ENCODE data around the gene UBAP1L.
"Not testable (repeated sequence)": the region's sequence is repeated elsewhere in the genome, so short reads cannot be mapped to it uniquely, and the experiment has no call there.

Gene UBAP1L

DNA sequence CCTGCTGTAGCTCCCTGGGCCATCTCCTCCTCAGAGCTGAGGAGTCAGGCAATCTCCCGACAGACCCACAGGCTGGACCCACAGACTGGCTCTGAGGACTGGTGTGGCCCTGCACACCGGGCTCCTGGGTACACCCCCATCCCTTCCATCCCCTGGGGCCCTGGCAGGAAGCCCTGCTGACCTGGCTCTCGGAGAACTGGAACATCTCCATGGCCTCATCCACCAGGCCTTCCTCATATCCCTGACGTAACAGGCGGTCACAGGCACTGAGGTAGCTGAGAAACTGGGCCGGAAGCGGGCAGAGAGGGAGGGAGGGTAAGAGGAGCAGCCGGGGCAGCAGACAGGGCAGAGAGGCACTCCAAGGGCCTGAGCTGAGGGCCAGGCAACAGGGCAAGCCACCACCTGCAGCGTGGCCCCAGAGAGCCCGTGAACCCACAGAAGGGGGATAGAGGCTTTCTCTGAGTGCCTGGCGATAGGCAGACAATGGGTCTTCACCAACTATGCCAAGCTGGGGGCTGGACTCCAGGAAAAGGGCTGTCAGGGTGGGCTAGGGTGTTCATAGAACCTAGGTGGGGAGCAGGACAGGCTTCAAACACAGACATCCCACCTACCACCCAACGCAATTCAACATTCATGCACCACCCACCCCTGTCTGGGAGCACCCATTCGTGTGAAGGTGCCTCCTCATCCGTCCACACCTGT, 20.6 kb downstream of the UBAP1L start:
- Histone ChIP-seq H3K9ac (ENCODE audit: low read depth, low read length) (no peak overlapping the region), H3K36me3 (ENCODE audit: insufficient read depth, low read length) (no peaks in the 10 kb centered on the region; the same call in 1 of the 2 replicates), H3K9me3 (ENCODE audit: control insufficient read depth, insufficient read depth, low read length) (no peaks in the 10 kb centered on the region), H3K4me1 (ENCODE audit: insufficient read depth, low read length) (peaks cover 5% of the 10 kb centered on the region; the same call in 1 of the 2 replicates)

DNA sequence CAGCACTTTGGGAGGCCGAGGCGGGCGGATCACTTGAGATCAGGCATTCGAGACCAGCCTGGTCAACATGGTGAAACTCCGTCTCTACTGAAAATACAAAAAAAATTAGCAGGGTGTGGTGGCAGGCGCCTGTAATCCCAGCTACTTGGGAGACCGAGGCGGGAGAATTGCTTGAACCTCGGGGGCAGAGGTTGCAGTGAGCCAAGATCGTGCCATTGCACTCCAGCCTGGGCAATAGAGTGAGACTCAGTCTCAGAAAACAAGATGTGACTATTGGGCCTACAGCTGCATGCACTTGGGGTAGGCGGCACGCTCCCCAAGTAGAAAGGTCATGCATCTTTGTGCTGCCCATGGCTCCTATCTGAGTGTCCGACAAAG, 21.2 kb downstream of the UBAP1L start:
- H3K9ac ChIP-seq (ENCODE audit: low read depth, low read length); H3K9me3 ChIP-seq (ENCODE audit: control insufficient read depth, insufficient read depth, low read length); H3K4me1 ChIP-seq (ENCODE audit: insufficient read depth, low read length); H3K36me3 ChIP-seq (ENCODE audit: insufficient read depth, low read length): not testable (repeated sequence)

DNA sequence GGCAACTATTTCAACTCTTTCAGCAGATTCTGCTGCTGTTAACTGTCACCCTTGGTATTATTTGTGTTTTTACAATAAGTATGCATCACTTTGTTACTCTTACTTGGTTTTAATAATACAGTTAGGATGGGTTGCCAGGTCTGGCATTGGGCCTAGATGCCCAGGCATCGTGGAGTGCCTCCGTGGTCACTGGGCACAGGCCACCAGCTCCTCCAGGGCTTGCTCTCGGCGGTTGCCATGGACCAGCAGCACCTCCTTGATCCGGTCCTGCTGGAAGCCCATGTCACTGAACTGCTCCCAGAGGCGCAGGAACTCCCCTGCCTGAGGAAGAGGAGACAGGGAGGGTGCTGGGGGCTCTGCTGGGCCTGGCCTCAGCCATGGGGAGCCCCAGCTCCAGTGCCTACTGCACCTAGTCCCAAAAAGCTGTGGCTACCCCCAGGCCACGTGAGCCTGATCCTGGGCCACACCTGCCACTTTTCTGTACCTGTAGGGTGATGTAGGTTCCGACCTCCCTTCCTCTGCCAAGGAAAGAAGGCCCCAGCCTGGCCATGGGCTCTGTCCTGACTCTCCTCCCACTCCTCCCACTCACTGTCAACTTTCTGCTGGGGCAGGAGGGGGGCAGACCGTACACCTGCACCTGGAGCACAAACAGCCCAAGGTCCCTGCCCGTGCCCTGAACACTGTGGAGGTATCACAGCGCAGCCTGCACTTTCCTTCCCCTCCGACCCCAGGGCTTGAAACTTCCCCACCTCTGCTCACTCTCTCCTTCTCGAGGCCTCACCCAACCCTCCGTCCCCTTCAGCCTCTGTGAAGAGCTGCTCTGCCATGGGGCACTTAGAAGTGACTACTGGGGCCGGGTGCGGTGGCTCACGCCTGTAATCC, 21.8 kb downstream of the UBAP1L start:
- Histone ChIP-seq H3K36me3 (ENCODE audit: insufficient read depth, low read length) (no peaks in the 10 kb centered on the region), H3K9ac (ENCODE audit: low read depth, low read length) (no peak overlapping the region), H3K9me3 (ENCODE audit: control insufficient read depth, insufficient read depth, low read length) (no peaks in the 10 kb centered on the region), H3K4me1 (ENCODE audit: insufficient read depth, low read length) (peaks cover 5% of the 10 kb centered on the region; the same call in 1 of the 2 replicates)

DNA sequence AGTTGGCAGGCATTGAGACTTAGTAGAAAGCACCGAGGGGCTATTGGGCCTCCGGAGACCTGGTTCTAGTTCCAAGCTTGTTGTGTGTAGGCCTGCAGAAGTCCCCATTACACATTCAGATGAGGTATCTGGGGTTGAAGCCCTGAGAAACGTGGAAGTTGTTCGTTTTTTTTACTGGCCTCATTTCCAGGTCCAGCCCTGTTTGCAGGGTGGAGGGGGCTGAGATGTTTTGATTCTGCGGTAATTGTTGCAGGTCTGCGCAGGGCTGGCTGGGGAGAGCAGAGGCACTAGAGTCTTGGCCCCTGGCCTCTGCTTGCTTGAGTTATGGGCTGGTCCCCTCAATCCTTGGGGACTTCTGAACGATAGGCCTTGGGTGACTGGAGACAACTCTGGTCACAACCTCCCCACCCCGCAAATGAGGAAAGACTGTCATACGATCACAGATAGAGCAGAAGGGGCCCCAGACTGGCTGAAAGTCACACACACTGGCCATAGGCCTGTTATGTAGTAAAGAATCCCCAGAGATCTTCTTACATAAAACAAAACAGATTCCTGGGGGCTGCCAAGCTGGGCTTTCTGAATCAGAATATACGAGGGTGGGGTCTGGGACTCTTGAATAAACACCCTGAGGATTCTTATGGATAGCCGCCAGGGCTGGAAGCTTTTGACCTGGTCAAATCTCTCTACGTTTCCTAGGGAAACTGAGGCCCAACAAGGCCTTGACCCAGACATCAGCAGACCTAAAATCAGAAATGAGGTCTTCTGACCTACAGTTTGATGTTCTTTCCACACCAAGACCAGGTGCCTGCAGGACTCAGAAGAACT, 22.8 kb downstream of the UBAP1L start:
- Histone ChIP-seq H3K9me3 (ENCODE audit: control insufficient read depth, insufficient read depth, low read length) (no peaks in the 10 kb centered on the region), H3K36me3 (ENCODE audit: insufficient read depth, low read length) (no peaks in the 10 kb centered on the region), H3K9ac (ENCODE audit: low read depth, low read length) (no peak overlapping the region), H3K4me1 (ENCODE audit: insufficient read depth, low read length) (peaks cover 4% of the 10 kb centered on the region; the same call in 1 of the 2 replicates)

DNA sequence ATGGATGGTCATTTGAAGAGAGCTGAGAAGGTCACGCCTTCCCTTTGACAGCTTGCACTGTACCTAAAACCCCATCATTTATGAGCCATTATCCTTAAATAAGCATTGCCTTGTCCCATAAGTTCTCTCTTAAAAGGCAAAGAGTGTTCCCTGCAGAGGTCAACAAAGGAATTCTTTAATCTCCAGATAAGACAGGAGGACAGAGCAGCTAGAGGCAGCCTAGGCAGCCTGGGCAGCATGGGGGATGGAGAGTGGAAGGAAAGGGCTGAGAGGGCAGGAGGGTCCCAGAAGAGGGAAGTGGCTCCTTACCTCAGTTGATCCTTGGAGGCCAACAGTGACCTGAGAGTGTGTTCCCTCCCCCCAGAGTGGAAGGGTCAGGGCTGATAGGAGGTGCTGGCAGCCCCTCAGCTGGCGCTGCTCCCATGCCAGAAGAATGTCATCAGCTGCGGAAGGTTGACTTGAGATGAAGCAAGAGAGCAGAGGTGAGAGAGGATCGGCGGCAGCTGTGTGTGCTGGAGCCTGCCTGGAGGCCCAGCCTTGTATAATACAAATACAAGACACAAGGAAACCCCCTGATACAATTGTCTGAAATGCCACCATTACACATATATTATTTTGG, 25.7 kb downstream of the UBAP1L start:
- Histone ChIP-seq H3K36me3 (ENCODE audit: insufficient read depth, low read length) (no peaks in the 10 kb centered on the region), H3K4me1 (ENCODE audit: insufficient read depth, low read length) (peaks cover 4% of the 10 kb centered on the region), H3K9ac (ENCODE audit: low read depth, low read length) (no peak overlapping the region), H3K9me3 (ENCODE audit: control insufficient read depth, insufficient read depth, low read length) (no peaks in the 10 kb centered on the region)

DNA sequence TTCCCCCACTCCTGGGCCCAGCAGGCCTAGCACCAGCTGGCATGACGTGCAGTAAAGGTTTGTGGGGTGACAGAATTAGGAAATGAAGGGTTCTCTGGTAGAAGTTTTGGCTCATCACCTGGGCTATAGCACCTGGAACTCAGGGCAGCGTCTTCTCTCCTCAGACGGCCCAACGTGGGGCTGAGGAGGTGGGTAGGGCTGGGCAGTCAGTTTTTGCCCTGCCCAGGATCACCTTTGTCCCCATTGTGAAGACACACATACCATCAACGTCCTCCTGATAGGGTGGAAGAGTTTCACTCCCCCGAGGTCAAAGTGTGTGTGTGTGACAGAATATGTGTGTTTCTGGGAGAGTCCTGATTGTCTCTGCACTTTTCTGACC, 26.4 kb downstream of the UBAP1L start:
- Histone ChIP-seq H3K36me3 (ENCODE audit: insufficient read depth, low read length) (no peaks in the 10 kb centered on the region), H3K4me1 (ENCODE audit: insufficient read depth, low read length) (peaks cover 10% of the 10 kb centered on the region), H3K9me3 (ENCODE audit: control insufficient read depth, insufficient read depth, low read length) (no peaks in the 10 kb centered on the region), H3K9ac (ENCODE audit: low read depth, low read length) (no peak overlapping the region)

DNA sequence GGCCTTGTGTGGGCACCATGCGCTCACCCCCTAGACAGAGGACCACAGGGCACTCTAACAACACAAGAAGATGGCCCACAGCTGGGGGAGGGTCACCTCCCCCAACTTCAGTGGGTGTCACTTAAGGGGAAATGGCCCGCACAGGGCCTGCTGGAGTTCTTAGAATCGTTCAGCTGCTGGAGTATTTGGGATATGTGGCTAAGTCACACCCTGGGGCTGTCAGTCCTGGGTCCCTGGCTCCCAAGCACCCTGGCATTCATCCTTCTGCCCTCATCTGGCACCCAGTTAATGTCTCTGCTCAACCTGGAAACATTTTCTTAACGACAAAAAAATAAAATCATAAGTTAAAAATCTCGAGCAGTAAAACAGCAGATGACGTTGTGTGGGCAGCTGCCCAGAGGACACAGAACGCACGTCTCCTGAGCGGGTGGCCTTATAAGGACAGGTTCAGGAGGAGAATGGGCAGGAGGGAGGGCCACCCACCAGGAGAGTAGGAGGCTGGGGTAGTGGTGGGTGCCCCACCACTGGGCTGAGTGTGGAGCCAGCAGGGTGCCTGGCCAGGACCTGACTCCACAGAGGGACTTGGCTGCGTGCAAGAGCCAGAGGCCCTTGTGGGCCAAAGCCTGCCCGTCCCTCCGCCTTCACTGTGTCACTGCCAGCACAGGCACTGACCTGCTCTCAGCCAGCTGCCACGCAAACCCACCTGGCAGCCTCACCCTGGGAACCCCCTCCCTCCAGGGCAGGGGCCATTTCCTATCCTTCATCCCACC, 26.9 kb downstream of the UBAP1L start:
- peaks cover 14% of the 10 kb centered on the region for H3K4me1 ChIP-seq (ENCODE audit: insufficient read depth, low read length)

DNA sequence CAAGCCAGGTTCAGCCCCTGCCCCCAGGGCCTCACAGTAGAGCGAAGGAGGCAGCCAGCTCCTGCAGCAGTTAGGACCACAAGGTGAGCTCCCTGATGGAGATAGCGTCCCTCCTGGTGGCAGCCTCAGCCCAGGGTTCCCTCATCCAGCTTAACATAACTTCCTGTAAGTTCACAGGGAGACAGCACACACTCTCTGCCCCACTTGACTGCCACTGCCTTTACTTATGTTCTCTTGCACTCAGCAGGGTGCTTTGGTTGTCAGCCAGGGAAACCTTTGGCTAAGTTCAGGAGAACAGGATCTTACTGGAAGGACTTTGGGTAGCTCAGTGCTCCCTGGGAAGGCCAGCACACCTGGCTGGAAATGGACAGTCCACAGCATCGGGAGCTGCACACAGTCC, 27.6 kb downstream of the UBAP1L start:
- H3K9ac ChIP-seq (ENCODE audit: low read depth, low read length): no peak overlapping the region
- no peaks in the 10 kb centered on the region for H3K36me3 ChIP-seq (ENCODE audit: insufficient read depth, low read length)
- no peaks in the 10 kb centered on the region for H3K9me3 ChIP-seq (ENCODE audit: control insufficient read depth, insufficient read depth, low read length)
- peaks cover 21% of the 10 kb centered on the region for H3K4me1 ChIP-seq (ENCODE audit: insufficient read depth, low read length)

More for the DNA sequence above, 26.9 kb downstream of the UBAP1L start:
- no peaks in the 10 kb centered on the region for H3K9me3 ChIP-seq (ENCODE audit: control insufficient read depth, insufficient read depth, low read length)
- no peak overlapping the region for H3K9ac ChIP-seq (ENCODE audit: low read depth, low read length)
- no peaks in the 10 kb centered on the region for H3K36me3 ChIP-seq (ENCODE audit: insufficient read depth, low read length)

DNA sequence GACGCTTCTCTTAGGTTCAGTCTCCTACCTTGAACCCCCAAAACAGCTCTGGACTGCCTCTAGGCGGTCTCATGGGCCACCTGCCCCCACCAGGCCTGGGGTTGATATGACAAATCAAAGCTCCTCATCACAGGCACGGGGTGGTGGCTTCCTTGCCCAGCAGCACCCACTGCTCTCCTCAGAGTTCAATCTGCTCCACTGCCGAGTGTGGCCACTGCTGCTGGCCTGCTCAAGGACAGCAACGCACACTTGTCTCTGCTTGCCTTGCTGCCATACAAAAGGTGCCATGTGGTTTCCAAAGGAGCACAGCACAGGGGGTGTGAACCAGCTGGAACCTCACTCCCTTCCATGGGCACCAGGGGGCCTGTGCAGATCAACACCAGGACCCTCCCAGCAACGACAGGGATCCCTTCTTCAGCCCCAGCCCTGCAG, 28.3 kb downstream of the UBAP1L start:
- H3K9me3 ChIP-seq (ENCODE audit: control insufficient read depth, insufficient read depth, low read length): no peaks in the 10 kb centered on the region
- H3K36me3 ChIP-seq (ENCODE audit: insufficient read depth, low read length): no peaks in the 10 kb centered on the region
- H3K4me1 ChIP-seq (ENCODE audit: insufficient read depth, low read length): peaks cover 27% of the 10 kb centered on the region
- no peak overlapping the region for H3K9ac ChIP-seq (ENCODE audit: low read depth, low read length)

DNA sequence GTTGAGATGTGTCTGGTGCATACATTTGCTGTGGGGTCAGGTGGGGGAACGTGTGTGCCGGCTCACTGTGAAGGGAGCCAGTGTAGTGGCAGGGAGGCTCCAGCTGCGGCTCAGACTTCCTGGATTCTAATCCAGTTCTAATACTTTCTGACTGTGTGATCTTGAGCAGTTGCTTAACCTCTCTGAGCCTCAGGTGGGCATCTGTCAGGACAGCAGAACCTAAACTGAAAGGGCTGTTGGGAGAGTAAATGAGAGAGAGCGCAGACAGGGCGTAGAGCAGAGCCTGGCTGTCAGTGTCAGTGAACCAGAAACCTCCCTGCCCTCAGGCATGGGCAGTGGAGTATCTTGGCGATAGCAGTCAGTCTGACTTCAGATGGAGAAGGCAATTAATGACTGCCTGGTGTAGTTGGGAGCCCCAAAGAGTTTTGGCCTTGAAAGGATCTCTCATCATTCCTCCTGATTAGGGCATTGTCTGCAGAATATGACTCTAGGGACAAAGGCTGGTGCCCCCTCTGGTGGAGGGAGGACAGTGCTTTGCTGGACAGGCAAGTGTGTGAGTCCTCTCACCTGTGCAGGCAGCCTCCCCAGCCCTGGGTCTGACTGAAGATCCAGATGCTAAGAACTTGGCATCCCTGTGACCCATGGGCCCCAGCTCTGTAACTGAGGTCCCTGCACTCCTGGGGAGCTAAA, 28.9 kb downstream of the UBAP1L start:
- no peaks in the 10 kb centered on the region for H3K9me3 ChIP-seq (ENCODE audit: control insufficient read depth, insufficient read depth, low read length)
- no peak overlapping the region for H3K9ac ChIP-seq (ENCODE audit: low read depth, low read length)
- H3K4me1 ChIP-seq (ENCODE audit: insufficient read depth, low read length): peaks cover 32% of the 10 kb centered on the region
- H3K36me3 ChIP-seq (ENCODE audit: insufficient read depth, low read length): no peaks in the 10 kb centered on the region

DNA sequence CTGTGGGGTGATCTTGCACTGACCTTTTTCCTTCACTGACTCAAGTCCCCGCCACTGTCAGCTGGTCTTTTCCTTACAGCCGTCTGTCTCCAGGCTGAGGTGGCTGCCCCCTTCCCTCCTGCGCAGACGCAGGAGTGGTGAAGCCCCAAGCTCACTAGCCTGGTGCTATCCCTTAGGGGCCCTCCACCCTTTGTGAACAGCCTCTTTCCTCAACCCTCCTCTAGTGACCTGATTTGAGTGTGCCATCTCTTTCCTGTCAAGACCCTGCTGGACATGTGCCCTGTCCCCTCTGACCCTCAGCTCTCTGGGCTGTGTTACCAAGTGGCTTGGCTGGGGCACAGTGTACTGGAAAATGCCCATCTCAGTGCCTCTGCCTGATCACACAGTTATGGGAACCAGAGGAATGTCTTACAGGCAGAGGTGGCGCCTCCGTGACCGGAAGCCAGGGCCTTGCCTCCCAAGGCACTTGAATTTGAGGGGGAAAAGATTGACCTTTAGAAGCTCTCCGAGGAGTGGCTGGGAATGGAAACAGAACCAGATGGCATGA, 29.7 kb downstream of the UBAP1L start:
- H3K9ac ChIP-seq (ENCODE audit: low read depth, low read length): no peak overlapping the region
- no peaks in the 10 kb centered on the region for H3K9me3 ChIP-seq (ENCODE audit: control insufficient read depth, insufficient read depth, low read length)
- H3K4me1 ChIP-seq (ENCODE audit: insufficient read depth, low read length): peaks cover 34% of the 10 kb centered on the region
- no peaks in the 10 kb centered on the region for H3K36me3 ChIP-seq (ENCODE audit: insufficient read depth, low read length)

DNA sequence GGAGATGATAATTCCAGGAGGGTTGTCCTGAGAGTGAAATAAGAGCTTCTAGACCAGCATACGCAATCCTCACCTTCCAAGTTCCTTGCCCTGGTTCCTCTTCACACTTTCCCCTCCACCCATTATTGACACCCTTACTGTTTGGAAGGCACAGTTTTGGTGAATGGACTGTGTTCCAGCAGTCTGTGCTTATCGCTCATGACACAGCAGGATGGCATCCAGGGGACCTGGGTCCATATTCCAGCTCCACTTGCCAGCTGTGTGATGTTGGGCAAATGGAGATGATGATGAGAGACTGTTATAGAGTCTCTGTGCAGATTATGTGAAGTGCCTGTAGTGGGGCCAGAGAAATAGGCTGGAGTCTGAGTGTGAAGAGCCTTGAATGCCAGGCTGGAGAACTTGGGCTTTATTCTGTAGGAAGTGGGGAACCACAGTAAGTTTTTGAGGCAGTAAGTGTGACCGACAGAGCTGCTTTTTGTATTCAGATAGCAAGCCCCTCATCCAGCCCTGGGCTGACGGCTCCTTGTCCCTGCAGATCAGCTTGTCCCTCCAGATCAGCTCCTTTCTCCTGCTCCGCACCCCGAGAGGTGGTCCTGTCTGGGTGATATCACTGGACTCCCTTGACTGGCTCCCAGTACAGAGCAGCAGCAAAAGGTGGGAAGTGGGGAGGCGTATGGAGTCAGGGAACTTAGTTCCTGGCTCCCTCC, 30.3 kb downstream of the UBAP1L start:
- Histone ChIP-seq H3K36me3 (ENCODE audit: insufficient read depth, low read length) (no peaks in the 10 kb centered on the region), H3K4me1 (ENCODE audit: insufficient read depth, low read length) (peaks cover 34% of the 10 kb centered on the region), H3K9me3 (ENCODE audit: control insufficient read depth, insufficient read depth, low read length) (no peaks in the 10 kb centered on the region), H3K9ac (ENCODE audit: low read depth, low read length) (no peak overlapping the region)
